CD8-positive, alpha-beta memory T cell (primary cell): ENCODE measurements around the gene ZNF432. TPM values are rescaled to one million over a fixed set of nuclear protein-coding genes. Genes with fewer than 3 reads are reported as not detected.
"Not testable (repeated sequence)": the region's sequence is repeated elsewhere in the genome, so short reads cannot be mapped to it uniquely, and the experiment has no call there.

Experiments
- CTCF ChIA-PET: fragments of 350-600 bp; sonication (Branson Sonifier 250); formaldehyde crosslinking; loops from one replicate; lab custom pipeline; 2021; ENCODE audit warnings: antibody characterized with exemption; lab: Charles Lee
- POLR2A ChIA-PET: fragments of 350-600 bp; sonication (Branson Sonifier 250); formaldehyde crosslinking; loops from one replicate; lab custom pipeline; 2021; ENCODE audit warnings: antibody characterized with exemption; lab: Charles Lee
- DNase-seq, 5 donors: peaks; one replicate each; pipeline versions ENCODE4 v3.0.0 to v3.0.0-alpha.2; 2020 to 2022; ENCODE audit warnings: mixed read lengths in 1 of 5
- H3K27ac ChIP-seq: one replicate; pipeline ENCODE4 v1.7.0; 2013; ENCODE audit warnings: low read depth, mild to moderate bottlenecking, low read length, moderate library complexity
- H3K27me3 ChIP-seq: 2 replicates; pipeline ENCODE4 v1.7.0; 2013; ENCODE audit warnings: low read length, mild to moderate bottlenecking; ENCODE audit not compliant: insufficient read depth, poor library complexity, severe bottlenecking
- H3K36me3 ChIP-seq: 2 replicates; pipeline ENCODE4 v1.7.0; 2013; ENCODE audit warnings: mild to moderate bottlenecking, low read length, moderate library complexity; ENCODE audit not compliant: insufficient read depth
- H3K4me1 ChIP-seq: 2 replicates; pipeline ENCODE4 v1.7.0; 2013; ENCODE audit warnings: mild to moderate bottlenecking, low read length, moderate library complexity; ENCODE audit not compliant: insufficient read depth
- H3K4me3 ChIP-seq: 2 replicates; pipeline ENCODE4 v1.7.0; 2013; ENCODE audit warnings: mild to moderate bottlenecking, low read length
- H3K9me3 ChIP-seq: 2 replicates; pipeline ENCODE4 v1.7.0; 2013; ENCODE audit warnings: mild to moderate bottlenecking, low read length
- H3K27ac Mint-ChIP-seq, 8 donors: one replicate each; pipeline ENCODE4 v1.8.0; 2020 to 2021; ENCODE audit warnings: mixed read lengths in 8 of 8, mild to moderate bottlenecking in 6 of 8, inconsistent platforms in 3 of 8, moderate library complexity in 3 of 8
- H3K27me3 Mint-ChIP-seq, 2 donors: one replicate each; pipeline ENCODE4 v1.8.0; 2020 to 2021; ENCODE audit warnings: mixed read lengths in 2 of 2, mild to moderate bottlenecking in 1 of 2, moderate library complexity in 1 of 2
- H3K36me3 Mint-ChIP-seq, 3 donors: one replicate each; pipeline ENCODE4 v1.8.0; 2020 to 2021; ENCODE audit warnings: mixed read lengths in 3 of 3, inconsistent platforms in 1 of 3, mild to moderate bottlenecking in 1 of 3
- H3K4me1 Mint-ChIP-seq, 3 donors: one replicate each; pipeline ENCODE4 v1.8.0; 2020 to 2021; ENCODE audit warnings: mixed read lengths in 3 of 3, inconsistent platforms in 1 of 3, mild to moderate bottlenecking in 1 of 3
- H3K4me3 Mint-ChIP-seq, 7 donors: one replicate each; pipeline ENCODE4 v1.8.0; 2020 to 2021; ENCODE audit warnings: mixed read lengths in 7 of 7, mild to moderate bottlenecking in 6 of 7, moderate library complexity in 4 of 7, inconsistent platforms in 2 of 7
- H3K9me3 Mint-ChIP-seq, 5 donors: one replicate each; pipeline ENCODE4 v1.8.0; 2020 to 2022; ENCODE audit warnings: mixed read lengths in 5 of 5, mild to moderate bottlenecking in 3 of 5, moderate library complexity in 2 of 5, inconsistent platforms in 1 of 5
- polyA plus RNA-seq: library from polyadenylated mRNA; unstranded; fragments of 300-500 nt; fragmentation: Illumina TruSeq; gene quantifications from one replicate; pipeline ENCODE4 v1.2.3, GENCODE V29; 2021
- total RNA-seq, 2 experiments: library from RNA; stranded (reverse); gene quantifications; one replicate each; pipeline ENCODE4 v1.2.3, GENCODE V29; 2021

The ZNF432 gene
- total and polyA plus RNA-seq, 3 experiments from 2014 or later = 5.8 to 13.4 (median 13.0) TPM

GRCh38 chr19:52028027-52028779 is 20.4 kb downstream of the ZNF432 start, which contains the start of gene ZNF614:
Gene ZNF614, minus strand, starts transcription at chr19:52028379. Its CDS starts 2,634 bp downstream, at chr19:52025745.
- H3K27me3 Mint-ChIP-seq = no peaks in the 10 kb centered on the region
- H3K36me3 ChIP-seq = peaks cover 23% of the 10 kb centered on the region
- DNase-seq = peak; percentile 64 to 91 (median 85)
- H3K4me3 Mint-ChIP-seq = peak within 1 kb of the TSS; percentile 87 to 98 (median 92)
- H3K4me1 ChIP-seq = peaks cover 11% of the 10 kb centered on the region
- peaks cover 22 to 36% (median 34%) of the 10 kb centered on the region in 3 donors for H3K4me1 Mint-ChIP-seq
- H3K27ac Mint-ChIP-seq = peak within 1 kb of the TSS; percentile 90 to 99 (median 96)
- ChIA-PET POLR2A (interaction anchor here (0.7 to 1.6 kb wide), 4 partner anchors 20 to 41 kb away, joined by 3 to 12 read pairs (median 4); partner anchors contain the start of genes ZNF350, ZNF432 and ZNF615), CTCF (interaction anchor here (1.5 kb wide), 1 partner anchor 20 kb away, joined by 5 read pairs; the partner anchor contains the start of gene ZNF432)
- H3K27ac ChIP-seq = peak within 1 kb of the TSS; percentile 96
- peaks cover 35 to 80% (median 68%) of the 10 kb centered on the region in 5 donors for H3K9me3 Mint-ChIP-seq
- H3K27me3 ChIP-seq = no peaks in the 10 kb centered on the region
- peaks cover 52% of the 10 kb centered on the region for H3K9me3 ChIP-seq
- H3K4me3 ChIP-seq = peak within 1 kb of the TSS; percentile 99
- peaks cover 25 to 64% (median 58%) of the 10 kb centered on the region in 3 donors for H3K36me3 Mint-ChIP-seq

GRCh38 chr19:52026255-52026990 is 22.2 kb downstream of the ZNF432 start:
- H3K27me3 ChIP-seq, H3K4me3 ChIP-seq, CTCF ChIA-PET, POLR2A ChIA-PET, DNase-seq, H3K27me3 Mint-ChIP-seq, H3K27ac ChIP-seq: not testable (repeated sequence)
- peaks cover 34 to 69% (median 65%) of the 10 kb centered on the region in 3 donors for H3K36me3 Mint-ChIP-seq
- Histone ChIP-seq H3K9me3 (peaks cover 40% of the 10 kb centered on the region), H3K4me1 (peaks cover 11% of the 10 kb centered on the region), H3K36me3 (peaks cover 29% of the 10 kb centered on the region)
- H3K4me3 Mint-ChIP-seq = peak overlapping the region; percentile 8 to 97 (median 89)
- H3K27ac Mint-ChIP-seq = peak overlapping the region in 3 of 8 donors; percentile 54 to 93 (median 68)
- peaks cover 23 to 41% (median 34%) of the 10 kb centered on the region in 3 donors for H3K4me1 Mint-ChIP-seq
- peaks cover 34 to 76% (median 63%) of the 10 kb centered on the region in 5 donors for H3K9me3 Mint-ChIP-seq

- POLR2A ChIA-PET, CTCF ChIA-PET, DNase-seq, H3K4me3 ChIP-seq, H3K27ac Mint-ChIP-seq, H3K27me3 ChIP-seq, H3K27me3 Mint-ChIP-seq, H3K27ac ChIP-seq: not testable (repeated sequence)
- Mint-ChIP-seq H3K4me1 (peaks cover 23 to 44% (median 37%) of the 10 kb centered on the region in 3 donors), H3K36me3 (peaks cover 47 to 83% (median 77%) of the 10 kb centered on the region in 3 donors), H3K9me3 (peaks cover 47 to 80% (median 67%) of the 10 kb centered on the region in 5 donors), H3K4me3 (peak overlapping the region in 1 of 7 donors; percentile 54)
- peaks cover 11% of the 10 kb centered on the region for H3K4me1 ChIP-seq
- peaks cover 43% of the 10 kb centered on the region for H3K9me3 ChIP-seq
- peaks cover 48% of the 10 kb centered on the region for H3K36me3 ChIP-seq
These were observed 24.2 kb downstream of the ZNF432 start for GRCh38 chr19:52024478-52024877.

GRCh38 chr19:52022193-52022592 is 26.4 kb downstream of the ZNF432 start:
- Mint-ChIP-seq H3K36me3 (peaks cover 61 to 94% (median 93%) of the 10 kb centered on the region in 3 donors), H3K4me1 (peaks cover 6 to 26% (median 21%) of the 10 kb centered on the region in 3 donors), H3K9me3 (peaks cover 54 to 92% (median 85%) of the 10 kb centered on the region in 5 donors), H3K27ac (no peak overlapping the region), H3K4me3 (no peak overlapping the region), H3K27me3 (no peaks in the 10 kb centered on the region)
- CTCF ChIA-PET = no interaction called here
- Histone ChIP-seq H3K9me3 (peaks cover 58% of the 10 kb centered on the region), H3K27ac (no peak overlapping the region), H3K4me3 (no peak overlapping the region), H3K27me3 (no peaks in the 10 kb centered on the region), H3K36me3 (peaks cover 62% of the 10 kb centered on the region), H3K4me1 (peaks cover 4% of the 10 kb centered on the region)
- POLR2A ChIA-PET = no interaction called here
- no peak for DNase-seq

- POLR2A ChIA-PET = no interaction called here
- CTCF ChIA-PET = no interaction called here
- no peak for DNase-seq
- Histone ChIP-seq H3K9me3 (peaks cover 69% of the 10 kb centered on the region), H3K4me1 (no peaks in the 10 kb centered on the region), H3K27me3 (no peaks in the 10 kb centered on the region), H3K27ac (no peak overlapping the region), H3K4me3 (peak overlapping the region; percentile 21), H3K36me3 (peaks cover 73% of the 10 kb centered on the region)
- peaks cover 67 to 96% (median 94%) of the 10 kb centered on the region in 3 donors for H3K36me3 Mint-ChIP-seq
- peaks cover 1 to 9% (median 4%) of the 10 kb centered on the region in 3 donors for H3K4me1 Mint-ChIP-seq
- H3K9me3 Mint-ChIP-seq = peaks cover 52 to 93% (median 89%) of the 10 kb centered on the region in 5 donors
- H3K27me3 Mint-ChIP-seq = no peaks in the 10 kb centered on the region
- no peak overlapping the region for H3K4me3 Mint-ChIP-seq
- no peak overlapping the region for H3K27ac Mint-ChIP-seq
These were observed 28.1 kb downstream of the ZNF432 start for GRCh38 chr19:52020506-52020905.

GRCh38 chr19:52010674-52011073 is 38.0 kb downstream of the ZNF432 start:
- peaks cover 21% of the 10 kb centered on the region for H3K9me3 ChIP-seq
- POLR2A ChIA-PET = no interaction called here

GRCh38 chr19:52007806-52008557 is 40.7 kb downstream of the ZNF432 start, which contains the start of gene ZNF615:
Gene ZNF615, minus strand, starts transcription at chr19:52008211. Its CDS starts 4,500 bp downstream, at chr19:52003711.
- Mint-ChIP-seq H3K36me3 (peaks cover 16 to 68% (median 43%) of the 10 kb centered on the region in 3 donors), H3K27me3 (no peaks in the 10 kb centered on the region), H3K4me1 (peaks cover 22 to 27% (median 25%) of the 10 kb centered on the region in 3 donors), H3K9me3 (peaks cover 32 to 61% (median 48%) of the 10 kb centered on the region in 5 donors), H3K4me3 (peak within 1 kb of the TSS; percentile 94 to 98 (median 97)), H3K27ac (peak within 1 kb of the TSS; percentile 64 to 99 (median 96))
- H3K4me3 ChIP-seq = peak within 1 kb of the TSS; percentile 94
- peak within 1 kb of the TSS; percentile 91 for H3K27ac ChIP-seq
- peak; percentile 75 to 90 (median 81) for DNase-seq
- peaks cover 10% of the 10 kb centered on the region for H3K4me1 ChIP-seq
- H3K27me3 ChIP-seq = no peaks in the 10 kb centered on the region
- peaks cover 5% of the 10 kb centered on the region for H3K9me3 ChIP-seq
- peaks cover 11% of the 10 kb centered on the region for H3K36me3 ChIP-seq
- ChIA-PET CTCF (interaction anchor here (1.1 kb wide), 1 partner anchor 21 kb away, joined by 3 read pairs; the partner anchor contains the start of gene ZNF350), POLR2A (interaction anchor here (1.0 to 1.8 kb wide), 3 partner anchors 21 to 181 kb away, joined by 3 to 10 read pairs (median 3); partner anchors contain the start of genes PPP2R1A and ZNF432)

More at GRCh38 chr19:52010674-52011073, 38.0 kb downstream of the ZNF432 start:
- Histone ChIP-seq H3K4me3 (no peak overlapping the region), H3K27ac (no peak overlapping the region), H3K4me1 (peaks cover 10% of the 10 kb centered on the region), H3K27me3 (no peaks in the 10 kb centered on the region), H3K36me3 (no peaks in the 10 kb centered on the region)
- Mint-ChIP-seq H3K27ac (peak overlapping the region in 1 of 8 donors; percentile 50), H3K9me3 (peaks cover 32 to 63% (median 52%) of the 10 kb centered on the region in 5 donors), H3K27me3 (no peaks in the 10 kb centered on the region), H3K4me1 (peaks cover 22 to 27% (median 25%) of the 10 kb centered on the region in 3 donors), H3K4me3 (peak overlapping the region in 2 of 7 donors; percentile 5 to 40), H3K36me3 (peaks cover 7 to 62% (median 36%) of the 10 kb centered on the region in 3 donors)
- no peak for DNase-seq
- CTCF ChIA-PET = no interaction called here
